ENCODE measurements around the gene TUBD1.
"Not testable (repeated sequence)": the region's sequence is repeated elsewhere in the genome, so short reads cannot be mapped to it uniquely, and the experiment has no call there.

The TUBD1 gene

DNA sequence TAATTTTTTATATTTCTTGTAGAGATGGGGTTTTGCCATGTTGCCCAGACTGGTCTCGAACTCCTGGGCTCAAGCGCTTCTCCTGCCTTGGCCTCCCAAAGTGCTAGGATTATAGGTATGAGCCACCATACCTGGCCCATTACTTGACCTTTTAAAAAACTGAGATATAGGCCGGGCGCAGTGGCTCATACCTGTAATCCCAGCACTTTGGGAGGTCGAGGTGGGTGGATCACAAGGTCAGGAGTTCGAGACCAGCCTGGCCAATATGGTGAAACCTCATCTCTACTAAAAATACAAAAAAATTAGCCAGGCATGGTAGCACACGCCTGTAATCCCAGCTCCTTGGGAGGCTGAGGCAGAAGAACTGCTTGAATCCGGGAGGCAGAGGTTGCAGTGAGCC is 19.3 kb downstream of the TUBD1 start:
- DNase-seq = not testable (repeated sequence)

DNA sequence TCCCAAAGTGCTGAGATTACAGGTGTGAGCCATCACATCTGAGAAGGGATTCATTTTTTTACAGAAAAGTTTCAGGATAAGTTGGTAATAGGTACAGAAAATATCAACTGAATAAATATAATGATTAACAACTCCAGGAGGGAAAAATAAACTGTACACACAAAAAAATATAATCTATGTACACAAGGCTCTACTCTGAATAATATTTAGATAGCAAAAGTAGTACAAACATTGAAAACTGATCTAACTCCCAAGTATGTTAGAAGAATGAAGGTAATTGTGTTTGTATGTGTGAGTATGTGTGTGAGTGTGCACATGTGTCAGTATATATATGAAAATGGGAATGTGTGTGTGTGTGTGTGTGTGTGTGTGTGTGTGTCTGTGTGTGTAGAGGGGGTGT is 20.4 kb downstream of the TUBD1 start:
- DNase-seq = no peak

DNA sequence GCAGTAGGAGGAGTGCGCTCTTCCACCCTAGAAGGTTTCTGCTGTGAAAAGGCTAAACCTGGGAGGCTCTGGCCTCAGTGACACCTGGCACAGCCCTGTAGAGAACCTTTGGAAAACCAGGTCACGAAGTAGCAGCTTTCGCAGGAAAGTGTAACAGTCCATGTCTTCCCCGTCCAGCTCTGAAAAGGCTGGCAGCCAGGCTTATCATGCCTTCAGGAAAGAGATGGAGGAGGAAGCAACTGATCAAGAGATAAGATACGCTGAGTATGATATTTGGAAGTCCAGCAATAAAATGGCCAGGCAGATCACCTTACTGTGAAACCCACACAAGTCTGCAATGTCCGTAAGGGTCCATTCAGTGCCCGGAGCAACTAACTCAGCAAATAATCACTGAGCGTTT is 22.3 kb downstream of the TUBD1 start:
- no peak for DNase-seq

DNA sequence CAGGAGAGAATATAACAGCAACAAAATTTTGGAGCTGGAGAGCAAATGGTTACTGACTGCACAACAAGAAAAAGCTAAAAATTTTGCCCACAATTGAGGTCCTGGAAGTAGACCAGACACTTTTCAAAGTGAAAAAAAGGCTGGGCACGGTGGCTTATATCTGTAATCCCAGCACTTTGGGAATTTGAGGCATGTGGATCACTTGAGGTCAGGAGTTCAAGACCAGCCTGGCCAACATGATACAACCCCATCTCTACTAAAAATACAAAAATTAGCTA is 22.9 kb downstream of the TUBD1 start:
- no peak for DNase-seq

DNA sequence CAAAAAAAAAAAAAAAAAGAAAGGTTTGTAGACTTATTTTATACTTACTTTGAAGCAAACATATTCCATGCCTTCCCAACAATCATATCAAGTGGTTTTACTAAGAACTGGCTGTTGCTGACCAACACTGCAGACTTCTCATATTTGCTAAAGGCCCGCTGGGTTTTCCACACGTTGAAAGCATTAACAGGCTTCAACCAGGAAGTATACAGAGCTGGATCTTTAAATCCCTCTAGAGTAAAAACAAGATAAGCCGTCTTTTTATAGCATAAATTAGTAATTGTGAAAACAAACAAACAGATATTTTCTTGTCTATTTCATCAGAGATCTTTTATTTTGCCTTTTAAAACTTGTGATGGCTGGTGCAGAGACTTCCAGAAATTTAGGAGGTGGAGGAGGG is 29.1 kb downstream of the TUBD1 start:
- no peak for DNase-seq

DNA sequence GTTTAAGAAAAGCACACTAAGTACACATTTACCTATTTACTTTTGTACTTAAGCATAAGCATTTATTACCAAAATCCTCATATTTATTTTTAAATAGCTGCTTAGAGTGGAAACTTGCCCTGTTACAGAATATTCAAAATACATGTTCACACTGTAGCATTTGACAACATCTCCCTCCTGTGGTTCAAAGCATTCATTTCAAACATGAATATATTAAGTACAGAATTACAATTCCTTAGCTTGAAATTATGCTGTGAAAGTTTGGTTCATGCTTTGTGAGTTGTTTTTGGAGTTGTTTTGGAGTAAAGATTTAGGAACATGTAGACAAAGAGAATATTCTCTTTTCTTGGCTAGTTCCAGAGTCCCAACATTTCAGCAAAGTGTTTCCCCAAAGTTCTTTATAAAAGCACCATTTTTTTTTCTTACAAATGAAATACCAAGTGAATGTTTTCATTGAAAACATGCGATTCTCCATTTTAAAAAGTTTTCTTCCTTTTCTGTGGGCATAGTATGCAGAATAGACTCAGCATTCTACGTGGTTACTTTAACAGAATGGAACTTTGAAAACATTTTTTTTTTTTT is 33.2 kb downstream of the TUBD1 start:
- no peak for DNase-seq

DNA sequence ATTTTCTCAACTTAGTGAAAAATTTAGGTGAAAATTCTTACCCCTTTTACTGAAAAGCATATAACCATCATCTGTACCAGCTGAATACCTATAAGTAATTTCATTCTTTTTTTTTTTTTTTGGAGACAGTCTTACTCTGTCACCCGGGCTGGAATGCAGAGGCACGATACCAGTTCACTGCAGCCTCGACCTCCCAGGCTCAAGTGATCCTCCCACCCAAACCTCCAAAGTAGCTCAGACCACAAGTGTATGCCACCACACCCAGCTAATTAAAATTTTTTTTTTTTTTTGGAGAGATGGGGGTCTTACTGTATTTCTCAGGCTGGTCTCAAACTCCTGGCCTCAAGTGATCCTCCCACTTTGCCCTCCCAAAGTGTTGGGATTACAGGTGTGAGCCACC is 33.8 kb downstream of the TUBD1 start:
- DNase-seq = no peak

DNA sequence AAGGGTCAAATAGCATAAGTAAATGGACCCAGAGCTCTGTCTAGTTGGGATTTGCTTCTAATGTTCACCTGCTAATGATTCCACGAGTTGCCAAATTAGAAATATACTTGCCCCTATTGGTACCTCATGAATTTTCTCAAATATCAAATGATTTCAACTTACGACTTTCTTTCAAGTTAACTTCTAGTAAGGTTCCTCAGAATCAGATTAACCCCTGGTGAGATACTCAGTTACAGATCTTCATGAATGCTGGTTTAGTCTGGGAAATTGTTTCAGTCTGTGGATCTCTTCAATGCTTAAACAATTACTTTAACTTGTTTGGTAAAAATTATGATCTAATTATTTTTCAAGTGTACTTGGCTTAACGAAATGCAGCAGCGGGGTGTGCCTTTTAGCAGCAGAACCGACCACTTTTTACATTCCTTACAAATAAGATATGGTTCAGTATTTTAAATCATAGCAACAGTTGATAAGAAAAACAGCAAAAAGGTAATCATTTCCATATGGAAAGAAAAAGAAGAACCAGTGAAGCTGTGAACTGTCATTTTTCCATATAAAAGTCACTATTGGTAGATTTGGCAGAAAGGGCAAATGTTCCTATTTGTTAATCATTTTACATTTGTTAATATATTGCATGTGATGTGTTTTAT is 34.5 kb downstream of the TUBD1 start:
- DNase-seq = no peak

DNA sequence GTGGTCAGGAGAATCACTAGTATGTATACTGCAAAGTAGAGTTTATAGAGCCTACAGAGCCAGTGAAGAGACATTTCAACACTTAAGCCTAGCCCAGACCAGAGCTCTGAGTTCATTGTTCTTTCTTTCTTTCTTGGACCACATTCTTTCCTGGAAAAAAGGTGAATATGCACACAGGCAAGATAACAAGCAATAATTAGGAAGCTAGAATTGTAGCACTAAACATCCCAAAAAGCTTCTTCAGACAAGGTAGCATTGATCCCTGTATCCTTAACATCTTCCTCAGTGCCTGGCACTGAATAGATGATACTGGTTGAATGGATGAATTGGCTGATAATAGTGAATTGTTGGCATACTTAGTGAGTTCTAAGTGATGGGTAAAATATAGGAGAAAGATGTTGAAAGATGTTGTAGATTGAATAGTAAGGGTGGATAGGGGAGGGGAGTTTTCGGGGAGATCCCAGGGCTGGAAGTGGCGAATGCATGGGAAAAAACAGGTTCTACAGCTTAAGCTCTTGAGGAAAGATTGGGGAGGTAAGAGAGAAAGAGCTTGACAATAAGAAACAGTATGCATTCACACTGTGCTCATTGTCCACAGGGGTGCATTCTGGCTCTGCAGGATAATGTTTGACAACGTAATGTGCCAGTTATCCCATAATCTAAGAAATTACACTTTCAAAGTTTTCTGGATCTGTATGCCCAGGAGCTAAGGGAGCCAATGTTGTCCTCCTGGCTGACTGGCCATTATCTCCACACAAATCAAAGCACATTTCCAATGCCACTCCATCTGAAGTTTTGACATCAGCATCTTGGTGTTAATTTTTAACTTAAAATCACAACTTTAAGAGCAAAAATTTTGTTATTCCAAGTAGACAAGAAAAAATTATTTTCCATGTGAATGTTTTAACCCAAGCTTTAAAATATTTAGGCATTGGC is 35.6 kb downstream of the TUBD1 start:
- DNase-seq = no peak

DNA sequence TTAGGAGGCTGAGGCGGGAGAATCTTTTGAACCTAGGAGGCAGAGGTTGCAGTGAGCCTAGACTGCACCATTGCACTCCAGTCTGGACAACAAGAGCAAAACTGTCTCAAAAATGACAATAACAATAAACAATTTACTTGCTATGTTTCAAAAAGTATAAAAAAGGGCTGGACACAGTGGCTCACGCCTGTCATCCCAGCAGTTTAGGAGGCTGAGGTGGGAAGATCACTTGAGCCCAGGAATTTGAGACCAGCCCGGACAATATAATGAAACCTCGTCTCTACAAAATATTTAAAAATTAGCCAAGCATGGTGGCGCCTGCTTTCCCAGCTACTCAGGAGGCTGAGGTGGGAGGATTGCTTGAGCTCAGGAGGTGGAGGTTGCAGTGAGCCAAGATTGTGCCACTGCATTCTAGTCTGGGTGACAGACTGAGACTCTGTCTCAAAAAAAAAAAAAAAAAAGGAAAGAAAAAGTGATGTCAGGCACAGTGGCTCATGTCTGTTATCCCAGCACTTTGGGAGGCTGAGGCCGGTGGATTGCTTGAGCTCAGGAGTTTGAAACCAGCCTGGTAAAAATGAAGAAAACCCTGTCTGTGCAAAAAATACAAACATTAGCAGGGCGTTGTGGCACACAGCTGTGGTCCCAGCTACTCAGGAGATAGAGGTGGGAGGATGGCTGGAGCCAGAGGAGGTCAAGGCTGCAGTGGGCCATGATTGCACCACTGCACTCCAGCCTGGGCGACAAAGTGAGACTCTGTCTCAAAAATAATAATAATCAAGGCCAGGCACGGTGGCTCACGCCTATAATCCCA is 38.6 kb downstream of the TUBD1 start:
- not testable (repeated sequence) for DNase-seq

DNA sequence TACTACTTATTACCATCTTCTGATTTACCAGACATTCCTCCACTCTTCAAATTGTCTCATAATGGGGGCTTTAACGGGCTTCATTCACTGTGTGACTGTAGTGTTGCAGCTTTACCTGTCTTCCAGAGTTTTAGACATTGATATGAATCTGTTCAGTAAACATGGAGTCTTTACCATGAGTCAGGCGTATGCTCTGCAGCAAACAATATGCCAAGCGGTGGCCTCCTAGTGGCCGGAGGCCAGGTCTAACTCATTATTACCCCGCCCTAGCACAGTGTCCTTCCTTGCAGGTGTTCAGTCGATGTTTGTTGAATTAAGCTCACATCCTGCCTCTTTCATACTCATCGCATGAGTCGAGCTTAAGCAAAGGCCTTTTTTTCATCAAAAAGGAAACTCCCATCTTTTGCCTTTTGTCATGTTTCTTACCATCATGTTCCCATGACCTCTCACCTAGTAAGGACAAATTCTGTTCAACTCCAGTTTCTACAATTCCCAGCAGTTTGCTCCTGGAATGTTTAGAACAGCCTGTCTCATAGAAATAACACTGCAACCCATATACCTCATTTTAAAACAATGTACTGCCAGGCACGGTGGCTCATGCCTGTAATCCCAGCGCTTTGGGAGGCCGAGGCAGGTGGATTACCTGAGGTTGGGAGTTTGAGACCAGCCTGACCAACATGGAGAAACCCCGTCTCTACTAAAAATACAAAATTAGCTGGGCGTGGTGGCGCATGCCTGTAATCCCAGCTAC is 39.4 kb downstream of the TUBD1 start:
- DNase-seq = no peak

DNA sequence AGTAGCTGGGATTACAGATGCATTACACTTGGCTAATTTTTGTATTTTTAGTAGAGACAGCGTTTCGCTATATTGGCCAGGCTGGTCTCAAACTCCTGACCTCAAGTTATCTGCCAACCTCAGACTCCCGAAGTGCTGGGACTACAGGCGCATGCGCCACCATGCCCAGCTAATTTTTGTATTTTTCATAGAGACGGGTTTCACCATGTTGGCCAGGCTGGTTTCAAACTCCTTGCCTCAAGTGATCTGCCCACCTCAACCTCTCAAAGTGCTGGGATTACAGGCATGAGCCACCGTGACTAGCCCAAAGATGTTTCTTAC is 39.9 kb downstream of the TUBD1 start:
- DNase-seq = not testable (repeated sequence)

DNA sequence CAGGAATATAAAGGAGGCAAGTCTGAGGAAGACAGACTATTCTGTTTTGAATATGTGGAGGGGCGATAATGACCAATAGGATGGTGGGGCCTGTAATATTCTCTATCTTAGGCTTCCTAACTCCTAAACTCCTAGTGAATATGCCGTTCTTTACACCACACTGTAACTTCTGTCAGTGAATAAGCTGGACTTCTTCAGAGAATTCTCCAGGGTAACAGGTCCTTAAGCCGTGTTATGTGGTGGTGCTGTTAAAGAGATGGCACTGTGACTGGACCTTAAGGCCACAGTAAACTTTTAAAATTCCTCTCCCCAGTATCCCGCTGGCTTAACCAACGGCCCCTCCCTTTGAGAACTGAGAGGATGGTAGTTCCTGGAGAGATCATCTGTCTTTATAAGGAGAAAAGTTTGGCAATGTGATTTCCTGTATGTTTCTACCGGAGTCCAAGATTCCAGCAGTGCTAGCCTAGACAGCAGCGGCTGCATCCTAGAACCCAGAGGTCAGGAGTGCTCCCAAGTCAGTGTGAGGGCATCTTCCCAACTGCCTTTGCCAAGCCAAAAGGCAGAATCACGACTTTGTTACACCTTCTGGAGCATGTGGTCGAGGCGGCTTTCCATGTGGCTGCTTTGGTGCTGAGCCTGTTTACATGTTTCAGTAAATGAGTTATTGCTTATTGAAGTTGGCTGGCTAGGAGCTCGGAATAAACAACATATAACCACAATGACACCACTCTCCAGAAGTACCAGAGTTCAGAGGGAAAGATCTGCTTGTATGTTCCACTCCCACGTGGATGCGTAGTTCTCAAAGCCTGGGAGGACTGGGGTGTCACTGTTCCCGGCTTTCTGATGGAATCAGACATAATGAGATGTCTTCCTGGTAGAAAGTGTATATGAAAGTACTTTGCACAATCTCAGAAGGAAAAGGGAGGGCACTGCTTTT is 41.0 kb downstream of the TUBD1 start:
- DNase-seq = no peak

DNA sequence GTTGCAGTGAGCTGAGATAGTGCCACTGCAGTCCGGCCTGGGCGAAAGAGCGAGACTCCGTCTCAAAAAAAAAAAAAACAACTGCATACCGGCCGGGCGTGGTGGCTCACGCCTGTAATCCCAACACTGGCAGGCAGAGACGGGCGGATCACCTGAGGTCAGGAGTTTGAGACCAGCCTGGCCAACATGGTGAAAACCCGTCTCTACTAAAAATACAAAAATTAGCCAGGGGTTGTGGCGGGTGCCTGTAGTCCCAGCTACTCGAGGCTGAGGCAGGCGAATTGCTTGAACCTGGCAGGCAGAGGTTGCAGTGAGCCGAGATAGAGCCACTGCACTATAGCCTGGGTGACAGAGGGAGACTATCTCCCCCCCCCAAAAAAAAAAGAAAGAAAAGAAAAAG is 42.4 kb downstream of the TUBD1 start:
- not testable (repeated sequence) for DNase-seq

DNA sequence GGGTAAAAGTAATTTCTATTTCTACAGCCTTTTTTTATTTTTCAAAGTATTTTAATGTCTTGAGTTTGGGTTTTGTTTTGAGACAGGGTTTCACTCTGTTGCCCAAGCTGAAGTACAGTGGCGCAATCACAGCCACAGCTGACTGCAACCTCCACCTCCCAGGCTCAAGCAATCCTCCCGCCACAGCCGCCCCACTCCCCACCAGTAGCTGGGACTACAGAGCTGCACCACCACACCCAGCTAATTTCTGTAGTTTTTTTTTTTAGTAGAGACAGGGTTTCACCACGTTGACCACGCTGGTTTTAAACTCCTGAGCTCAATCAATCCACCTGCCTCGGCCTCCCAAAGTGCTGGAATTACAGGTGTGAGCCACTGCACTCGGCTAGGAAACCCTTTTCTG is 44.0 kb downstream of the TUBD1 start:
- no peak for DNase-seq

DNA sequence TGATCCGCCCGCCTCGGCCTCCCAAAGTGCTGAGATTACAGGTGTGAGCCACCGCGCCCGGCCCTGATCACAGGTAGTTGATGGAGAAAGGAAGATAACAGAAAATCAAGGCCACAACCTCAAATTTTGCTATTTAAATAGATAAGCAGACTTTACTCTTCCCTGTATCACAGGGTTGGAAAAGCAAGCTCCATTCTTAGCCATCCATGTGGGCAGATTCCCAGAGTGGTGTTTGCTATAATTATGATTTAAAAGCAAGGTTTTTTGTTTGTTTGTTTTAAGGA is 44.4 kb downstream of the TUBD1 start:
- DNase-seq = no peak

DNA sequence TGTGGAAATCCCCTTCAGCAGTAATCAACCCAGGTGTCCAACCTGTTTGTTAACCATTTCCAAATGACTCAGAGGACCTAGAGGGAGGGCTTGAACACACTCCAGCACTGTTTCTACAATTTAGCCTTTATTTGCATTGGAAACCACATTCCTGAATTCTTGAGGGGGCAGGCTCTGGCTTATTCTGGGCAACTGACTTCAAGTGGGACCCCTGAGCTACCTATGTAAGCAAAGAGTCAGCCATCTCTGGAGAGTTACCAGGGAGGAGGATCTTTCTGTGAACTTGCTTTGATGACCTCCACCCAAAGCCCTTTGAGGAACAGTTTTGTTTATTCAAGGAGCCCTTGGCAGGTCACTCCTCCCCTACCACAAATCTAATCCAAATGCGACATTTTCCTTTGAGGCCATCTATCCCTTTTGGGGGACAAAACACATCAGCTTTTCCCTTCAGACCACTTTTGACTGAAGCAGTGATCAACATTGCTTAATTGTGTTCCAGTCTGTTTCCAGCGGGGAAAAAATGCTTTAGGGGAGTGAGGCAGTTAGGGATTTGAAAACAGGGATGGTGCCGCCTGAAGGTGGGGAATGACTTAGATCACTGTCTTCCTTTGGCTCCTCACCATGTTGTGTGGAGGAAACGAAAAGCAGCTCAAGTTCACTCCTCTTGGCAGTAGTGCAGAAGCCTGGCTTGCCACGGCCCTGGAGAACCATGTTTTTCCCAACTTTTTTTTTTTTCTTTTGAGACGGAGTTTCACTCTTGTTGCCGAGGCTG is 46.2 kb downstream of the TUBD1 start:
- no peak for DNase-seq

DNA sequence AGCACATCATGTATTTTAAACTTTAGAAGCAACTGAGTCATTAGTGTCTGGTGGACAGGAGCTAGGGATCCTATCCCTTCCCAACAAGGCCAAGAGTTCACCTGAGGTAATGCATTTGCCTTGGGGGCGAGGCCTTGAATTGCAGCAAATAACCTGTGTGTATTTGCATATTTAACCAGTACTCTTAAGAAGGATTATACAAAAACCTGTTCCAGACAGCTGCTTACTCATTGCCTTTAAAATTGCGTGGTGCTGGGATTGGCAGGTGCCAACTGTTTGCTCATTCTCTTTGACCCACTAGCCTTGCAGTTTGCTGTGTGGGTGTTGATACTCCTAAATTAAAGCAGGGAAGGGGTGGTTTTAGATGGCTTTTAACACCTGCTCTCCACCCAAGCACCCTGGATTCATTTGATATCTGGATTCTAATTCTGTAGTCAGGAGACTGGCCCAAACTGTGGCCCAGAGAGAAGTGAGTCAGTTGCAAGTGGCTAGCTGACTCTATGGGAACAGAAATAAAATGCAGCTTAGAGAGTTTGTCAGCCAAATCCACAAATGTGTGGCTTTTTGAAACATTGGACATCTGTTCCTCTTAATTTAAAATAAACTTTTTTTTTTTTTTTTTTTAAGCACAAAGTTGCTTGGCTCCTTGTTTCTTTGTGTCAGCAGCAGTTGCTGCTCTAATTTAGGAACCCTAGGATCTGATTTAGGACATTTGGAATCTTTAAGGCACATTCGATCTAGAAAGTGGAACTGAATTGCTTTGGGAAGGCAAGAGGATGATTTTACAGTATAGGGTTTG is 46.9 kb downstream of the TUBD1 start:
- no peak for DNase-seq

DNA sequence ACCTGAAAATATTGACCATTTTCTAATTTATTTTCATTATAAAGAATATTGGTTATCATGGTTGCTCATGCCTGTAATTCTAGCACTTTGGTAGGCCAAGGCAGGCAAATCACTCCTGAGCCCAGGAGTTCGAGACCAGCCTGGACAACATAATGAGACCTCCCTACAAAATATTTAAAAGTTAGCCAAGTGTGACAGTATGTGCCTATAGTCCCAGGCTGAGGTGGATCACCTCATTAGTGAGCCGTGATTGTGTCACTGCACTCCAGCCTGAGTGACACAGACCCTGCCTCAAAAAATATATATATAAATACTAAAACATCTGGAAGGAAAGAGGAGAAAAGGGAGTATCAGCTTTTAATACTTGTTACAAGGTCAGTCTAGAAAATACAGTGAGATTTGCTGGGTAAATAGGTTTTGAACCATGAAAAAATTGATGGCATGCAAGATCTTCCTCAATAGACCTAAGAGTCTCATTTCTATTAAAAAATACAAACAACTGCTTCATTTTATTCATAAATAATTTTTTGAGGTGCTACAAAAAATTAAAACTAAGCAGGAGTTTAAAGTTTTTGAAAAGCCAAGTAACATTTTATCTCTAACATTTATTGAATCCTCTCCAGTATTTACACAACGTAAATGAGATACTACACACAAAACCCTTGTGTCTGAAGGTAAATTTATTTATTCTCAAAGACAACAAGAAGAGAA is 47.7 kb downstream of the TUBD1 start:
- DNase-seq = no peak
